Measurements from ENCODE around the gene ZFYVE21.
A peak's percentile ranks its signal among the peaks of the same experiment; 100 is the strongest.

ZFYVE21 gene

DNA sequence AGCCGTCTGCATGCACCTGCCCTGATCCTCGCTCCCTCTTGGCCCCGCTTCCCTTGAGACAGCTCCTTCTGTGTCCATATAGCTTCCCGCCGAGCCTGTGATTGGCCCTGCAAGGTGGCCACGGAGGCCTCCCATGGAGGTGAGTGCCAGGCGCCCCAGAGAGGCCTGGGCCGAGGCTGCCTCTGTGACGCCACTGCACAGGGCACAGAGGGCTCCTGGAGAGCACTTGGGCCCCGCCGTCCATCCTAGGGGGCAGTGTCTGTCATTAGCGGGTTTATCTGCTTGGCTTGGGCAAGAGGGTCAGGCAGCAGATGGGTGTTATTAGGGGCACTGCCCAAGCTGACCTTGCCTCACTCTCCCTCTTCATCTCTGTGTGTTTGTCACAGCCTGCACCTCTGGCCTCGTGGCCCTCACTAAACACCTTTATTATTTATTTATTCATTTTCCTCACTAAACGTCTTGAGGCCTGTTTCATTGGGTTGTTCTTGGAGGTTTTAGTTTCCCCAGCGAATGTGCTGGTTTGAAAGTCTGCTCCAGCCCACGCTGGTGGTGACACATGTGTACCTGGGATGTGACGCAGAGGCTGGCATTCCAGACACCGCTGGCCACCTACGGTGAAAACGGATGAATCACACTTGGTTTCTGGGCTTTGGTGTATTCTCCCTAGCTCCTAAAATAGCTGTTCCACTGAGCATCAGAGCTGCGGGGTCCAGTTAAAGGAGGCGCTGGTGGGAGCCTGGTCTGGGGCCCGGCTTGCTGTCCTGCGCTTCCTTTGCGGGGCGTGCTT is 5.9 kb downstream of the ZFYVE21 start:
- ChIA-PET CTCF (interaction anchor here (0.6 to 1.5 kb wide), 5 partner anchors 14 to 586 kb away, joined by 3 to 5 read pairs (median 4); no protein-coding TSS in a partner anchor), POLR2A (ENCODE audit: low non-redundant PET) (no interaction called here)
- TF ChIP-seq, protein P1, sequence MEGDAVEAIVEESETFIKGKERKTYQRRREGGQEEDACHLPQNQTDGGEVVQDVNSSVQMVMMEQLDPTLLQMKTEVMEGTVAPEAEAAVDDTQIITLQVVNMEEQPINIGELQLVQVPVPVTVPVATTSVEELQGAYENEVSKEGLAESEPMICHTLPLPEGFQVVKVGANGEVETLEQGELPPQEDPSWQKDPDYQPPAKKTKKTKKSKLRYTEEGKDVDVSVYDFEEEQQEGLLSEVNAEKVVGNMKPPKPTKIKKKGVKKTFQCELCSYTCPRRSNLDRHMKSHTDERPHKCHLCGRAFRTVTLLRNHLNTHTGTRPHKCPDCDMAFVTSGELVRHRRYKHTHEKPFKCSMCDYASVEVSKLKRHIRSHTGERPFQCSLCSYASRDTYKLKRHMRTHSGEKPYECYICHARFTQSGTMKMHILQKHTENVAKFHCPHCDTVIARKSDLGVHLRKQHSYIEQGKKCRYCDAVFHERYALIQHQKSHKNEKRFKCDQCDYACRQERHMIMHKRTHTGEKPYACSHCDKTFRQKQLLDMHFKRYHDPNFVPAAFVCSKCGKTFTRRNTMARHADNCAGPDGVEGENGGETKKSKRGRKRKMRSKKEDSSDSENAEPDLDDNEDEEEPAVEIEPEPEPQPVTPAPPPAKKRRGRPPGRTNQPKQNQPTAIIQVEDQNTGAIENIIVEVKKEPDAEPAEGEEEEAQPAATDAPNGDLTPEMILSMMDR (conservative IDR thresholded peaks at IDR 0.05; ENCODE audit: low read depth) = no peak
- peak; percentile 66 for DNase-seq (ENCODE audit: low spot score)
- peak overlapping the region; percentile 39 for H3K27ac ChIP-seq

DNA sequence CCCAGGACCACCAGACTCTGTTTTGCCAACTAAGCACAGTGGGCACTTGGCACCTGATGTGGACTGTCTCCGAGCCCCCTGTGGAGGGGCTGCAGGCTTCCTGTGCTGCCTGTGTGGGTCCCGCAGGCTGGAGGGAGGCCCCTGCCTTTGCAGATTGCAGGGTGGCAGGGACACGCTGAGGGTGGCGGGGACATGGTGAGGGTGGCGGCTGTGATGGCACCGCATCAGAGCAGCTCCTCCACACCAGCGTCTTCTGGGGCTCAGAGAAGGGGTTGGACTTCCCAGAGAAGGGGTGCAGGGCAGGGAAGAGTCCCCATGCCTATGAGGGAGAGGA is 8.1 kb downstream of the ZFYVE21 start:
- CTCF ChIA-PET = no interaction called here

DNA sequence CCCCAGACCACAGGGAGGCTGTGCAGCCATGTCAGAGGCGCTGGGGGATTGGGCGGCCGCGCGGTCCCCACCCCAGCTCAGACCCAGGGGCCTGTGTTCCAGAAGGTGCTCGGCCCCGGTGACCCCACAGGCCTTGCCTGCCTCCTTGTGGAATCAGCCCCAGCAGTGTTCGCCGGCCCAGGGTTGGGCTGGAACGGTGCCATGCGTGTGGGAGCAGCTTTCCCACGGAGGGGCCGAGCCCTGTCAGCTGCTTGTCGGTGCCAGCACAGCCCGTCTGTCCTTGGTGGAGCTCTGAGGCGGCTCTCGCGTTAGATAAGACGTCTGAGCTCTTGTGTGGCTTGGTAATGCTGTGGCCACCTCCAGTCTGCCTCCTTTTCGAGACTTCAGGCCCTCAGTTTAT is 8.5 kb downstream of the ZFYVE21 start:
- TF ChIP-seq, protein P1 (conservative IDR thresholded peaks at IDR 0.05; ENCODE audit: low read depth) = no peak
- ChIA-PET POLR2A (ENCODE audit: low non-redundant PET) (no interaction called here), CTCF (no interaction called here)
- no peak for DNase-seq (ENCODE audit: low spot score)
- peak overlapping the region; percentile 70 for H3K27ac ChIP-seq

More for the DNA sequence above, 8.1 kb downstream of the ZFYVE21 start:
- H3K27ac ChIP-seq = peak overlapping the region; percentile 70
- POLR2A ChIA-PET (ENCODE audit: low non-redundant PET) = no interaction called here
- TF ChIP-seq, protein P1 (conservative IDR thresholded peaks at IDR 0.05; ENCODE audit: low read depth) = no peak
- no peak for DNase-seq (ENCODE audit: low spot score)

DNA sequence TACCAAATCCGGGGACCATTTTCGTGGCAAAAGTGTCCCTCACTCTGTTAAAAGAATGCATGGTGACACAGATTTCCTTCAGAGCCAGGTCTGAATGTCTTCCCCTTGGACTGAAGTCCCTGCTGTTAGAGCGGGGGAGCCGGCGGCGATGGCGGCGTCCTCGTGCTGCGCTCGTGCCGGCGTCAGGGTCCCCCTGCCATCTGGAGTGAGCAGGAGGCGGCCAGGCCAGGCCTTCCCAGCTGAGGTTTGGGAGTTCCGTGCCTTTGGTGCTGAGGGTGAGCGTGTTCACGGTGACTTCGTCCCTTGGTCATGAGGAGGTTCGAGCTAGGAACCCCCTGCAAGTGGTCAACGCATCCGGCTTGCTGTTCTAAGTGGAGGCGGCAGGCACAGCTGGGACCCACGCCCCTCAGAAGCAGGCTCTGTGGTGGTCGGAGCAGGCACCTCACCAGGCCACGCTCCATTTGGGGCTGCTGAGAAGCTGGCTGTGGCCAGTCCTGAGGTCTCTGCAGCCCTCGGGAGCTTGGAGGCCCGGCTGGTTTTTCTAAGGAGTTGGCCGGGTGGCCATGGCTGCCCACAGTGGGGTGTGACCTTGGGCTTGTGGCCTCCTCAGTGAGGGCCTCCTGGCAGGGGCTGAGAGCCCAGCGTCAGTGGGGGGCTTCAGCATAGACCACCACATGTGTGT is 9.5 kb downstream of the ZFYVE21 start:
- TF ChIP-seq, protein P1 (conservative IDR thresholded peaks at IDR 0.05; ENCODE audit: low read depth) = no peak
- H3K27ac ChIP-seq = peak overlapping the region; percentile 70
- ChIA-PET POLR2A (ENCODE audit: low non-redundant PET) (interaction anchor here (0.5 kb wide), 1 partner anchor 11 kb away, joined by 3 read pairs; no protein-coding TSS in a partner anchor), CTCF (interaction anchor here (0.6 kb wide), 1 partner anchor 153 kb away, joined by 4 read pairs; no protein-coding TSS in a partner anchor)
- no peak for DNase-seq (ENCODE audit: low spot score)

DNA sequence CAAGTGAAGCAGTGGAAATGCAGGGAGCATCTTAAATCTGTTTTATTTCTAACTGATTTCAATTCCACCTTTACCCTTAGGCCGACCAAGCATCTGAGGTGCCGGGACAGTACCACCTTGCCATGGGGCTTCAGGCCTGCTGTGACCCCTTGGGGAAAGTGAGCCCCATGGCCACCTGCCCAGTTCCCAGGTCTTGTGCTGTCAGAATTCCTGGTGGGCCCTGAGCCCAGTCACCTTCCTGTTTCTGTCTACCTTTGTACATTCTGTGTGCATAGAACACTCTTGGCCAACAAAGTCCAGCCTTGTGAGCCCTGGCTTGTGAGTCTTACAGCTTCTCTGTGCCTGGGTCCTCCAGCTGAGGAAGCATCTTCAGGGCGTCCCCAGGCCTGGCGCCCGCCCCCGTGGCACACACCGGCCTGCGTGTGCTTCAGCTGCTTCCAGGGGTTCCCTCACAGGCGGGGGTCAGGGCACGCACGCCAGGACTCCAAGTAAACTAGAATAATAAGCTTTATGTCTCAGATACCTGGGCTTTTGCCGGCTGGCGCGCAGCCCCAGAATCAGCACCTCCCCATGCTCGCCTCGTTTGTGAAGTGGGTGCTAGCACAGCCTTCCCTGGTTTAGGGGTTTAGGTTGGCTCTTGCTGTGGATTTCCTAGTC is 10.3 kb downstream of the ZFYVE21 start:
- TF ChIP-seq, protein P1 (conservative IDR thresholded peaks at IDR 0.05; ENCODE audit: low read depth) = no peak
- H3K27ac ChIP-seq = peak overlapping the region; percentile 70
- no peak for DNase-seq (ENCODE audit: low spot score)
- ChIA-PET CTCF (interaction anchor here (0.6 to 0.7 kb wide), 2 partner anchors 74 to 154 kb away, joined by 3 to 4 read pairs; no protein-coding TSS in a partner anchor), POLR2A (ENCODE audit: low non-redundant PET) (interaction anchor here (0.5 kb wide), 1 partner anchor 11 kb away, joined by 3 read pairs; no protein-coding TSS in a partner anchor)

DNA sequence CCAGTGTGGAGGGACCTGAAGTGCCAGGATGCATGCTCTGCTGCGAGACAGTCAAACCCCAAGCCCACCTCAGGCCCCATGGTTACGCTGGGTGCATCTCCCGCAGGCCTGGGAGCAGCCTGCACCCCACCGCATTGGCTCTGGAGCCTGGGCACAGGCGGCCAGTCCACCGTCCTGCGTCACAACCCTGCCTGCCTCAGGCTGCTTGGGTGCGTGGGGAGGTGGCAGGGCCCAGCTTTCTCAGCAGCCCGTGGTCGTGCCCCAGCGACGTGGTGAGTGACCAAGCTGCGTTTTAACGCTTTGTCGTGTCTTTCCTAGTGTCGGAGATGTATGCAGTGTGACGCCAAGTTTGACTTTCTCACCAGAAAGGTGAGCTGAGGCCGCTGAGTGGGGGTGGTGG is 10.9 kb downstream of the ZFYVE21 start:
- no peak for DNase-seq (ENCODE audit: low spot score)
- POLR2A ChIA-PET (ENCODE audit: low non-redundant PET) = no interaction called here
- H3K27ac ChIP-seq = peak overlapping the region; percentile 70; the same call in 1 of the 2 replicates
- TF ChIP-seq, protein P1 (conservative IDR thresholded peaks at IDR 0.05; ENCODE audit: low read depth) = no peak
- CTCF ChIA-PET = interaction anchor here (0.6 to 0.7 kb wide), 2 partner anchors 74 to 91 kb away, joined by 3 read pairs; no protein-coding TSS in a partner anchor
